Measurements from ENCODE around the gene LETMD1. TPM values are rescaled to one million over a fixed set of nuclear protein-coding genes. Genes with fewer than 3 reads are reported as not detected.
A peak's percentile ranks its signal among the peaks of the same experiment; 100 is the strongest.

LETMD1 gene
- polyA plus RNA-seq, 2 of the 4 experiments (the other 2 are of a cell fraction) = 29.6 to 72.9 TPM

- Histone ChIP-seq H3K9me3 (no peaks in the 10 kb centered on the region), H3K4me2 (no peak overlapping the region), H3K4me3 (no peak overlapping the region), H3K27ac (no peak overlapping the region), H3K4me1 (no peaks in the 10 kb centered on the region; the same call in 2 of the 3 replicates)
- no peak for ATAC-seq
- TF ChIP-seq SMC3 (IDR thresholded peaks at IDR 0.05) (no peak), GATA3 (IDR thresholded peaks at IDR 0.05; ENCODE audit: borderline replicate concordance) (no peak), POLR2A (IDR thresholded peaks at IDR 0.05; ENCODE audit: low read length) (no peak), KDM1A (IDR thresholded peaks at IDR 0.05; ENCODE audit: low read depth) (no peak), CBX2 (IDR thresholded peaks at IDR 0.05; ENCODE audit: borderline replicate concordance, low read depth) (no peak), MAFK (IDR thresholded peaks at IDR 0.05; ENCODE audit: partially characterized antibody) (no peak), PHF8 (IDR thresholded peaks at IDR 0.05; ENCODE audit: borderline replicate concordance, low read depth) (no peak), KDM5A (IDR thresholded peaks at IDR 0.05) (no peak), EHF (CRISPR knock-in tag; IDR thresholded peaks at IDR 0.05) (no peak), CHD4 (IDR thresholded peaks at IDR 0.05; ENCODE audit: borderline replicate concordance) (no peak)
- TF ChIP-seq, protein P1, sequence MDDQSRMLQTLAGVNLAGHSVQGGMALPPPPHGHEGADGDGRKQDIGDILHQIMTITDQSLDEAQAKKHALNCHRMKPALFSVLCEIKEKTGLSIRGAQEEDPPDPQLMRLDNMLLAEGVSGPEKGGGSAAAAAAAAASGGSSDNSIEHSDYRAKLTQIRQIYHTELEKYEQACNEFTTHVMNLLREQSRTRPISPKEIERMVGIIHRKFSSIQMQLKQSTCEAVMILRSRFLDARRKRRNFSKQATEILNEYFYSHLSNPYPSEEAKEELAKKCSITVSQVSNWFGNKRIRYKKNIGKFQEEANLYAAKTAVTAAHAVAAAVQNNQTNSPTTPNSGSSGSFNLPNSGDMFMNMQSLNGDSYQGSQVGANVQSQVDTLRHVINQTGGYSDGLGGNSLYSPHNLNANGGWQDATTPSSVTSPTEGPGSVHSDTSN (IDR thresholded peaks at IDR 0.05) = no peak
- ChIA-PET POLR2A (no interaction called here), CTCF (no interaction called here)
- no peak for FAIRE-seq
- DNase-seq (ENCODE audit: low read depth in 1 of 2, low spot score in 1 of 2) = no peak
- WGBS (ENCODE audit: missing lambda C conversion rate) = 97% methylated on average over 2 of the region's 2 CpGs
Observed at GRCh38 chr12:51055060-51055459, 6.9 kb downstream of the LETMD1 start.

DNA sequence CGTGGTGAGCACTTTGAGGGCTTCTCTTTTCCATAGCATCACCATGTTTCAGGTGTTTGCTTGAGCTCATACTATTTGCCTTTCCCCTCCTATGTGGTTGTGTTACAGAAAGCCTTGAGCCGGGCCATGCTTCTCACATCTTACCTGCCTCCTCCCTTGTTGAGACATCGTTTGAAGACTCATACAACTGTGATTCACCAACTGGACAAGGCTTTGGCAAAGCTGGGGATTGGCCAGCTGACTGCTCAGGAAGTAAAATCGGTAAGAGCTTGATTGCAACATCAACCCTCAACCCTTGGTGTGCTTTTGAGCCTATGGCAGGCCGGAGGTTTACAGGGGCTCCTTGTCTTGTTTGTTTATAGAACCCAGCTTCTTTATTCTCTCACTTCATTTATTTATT is 8.1 kb downstream of the LETMD1 start:
- Histone ChIP-seq H3K4me1 (no peaks in the 10 kb centered on the region), H3K4me3 (no peak overlapping the region), H3K9me3 (no peaks in the 10 kb centered on the region), H3K4me2 (no peak overlapping the region), H3K27ac (no peak overlapping the region)
- no peak for TF ChIP-seq KDM5A (IDR thresholded peaks at IDR 0.05)
- peak; percentile 37 to 40; a peak in 2 of 4 replicates for TF ChIP-seq CEBPB (IDR thresholded peaks at IDR 0.05)
- no peak for TF ChIP-seq GATA3 (IDR thresholded peaks at IDR 0.05; ENCODE audit: borderline replicate concordance)
- ATAC-seq (0 out of 6 replicates have a peak, but pooled peaks of 1 of the 2 experiments have one; percentile 39), DNase-seq (ENCODE audit: low read depth in 1 of 2, low spot score in 1 of 2) (peak in 1 of 2 experiments; percentile 21), FAIRE-seq (no peak)
- ChIA-PET CTCF (interaction anchor here (0.9 kb wide), 1 partner anchor 294 kb away, joined by 4 read pairs; no protein-coding TSS in a partner anchor), POLR2A (interaction anchor here (2.0 kb wide), 1 partner anchor 27 kb away, joined by 9 read pairs; the partner anchor contains the start of gene CSRNP2)
- WGBS (ENCODE audit: missing lambda C conversion rate) = 68% methylated on average over 5 of the region's 5 CpGs

DNA sequence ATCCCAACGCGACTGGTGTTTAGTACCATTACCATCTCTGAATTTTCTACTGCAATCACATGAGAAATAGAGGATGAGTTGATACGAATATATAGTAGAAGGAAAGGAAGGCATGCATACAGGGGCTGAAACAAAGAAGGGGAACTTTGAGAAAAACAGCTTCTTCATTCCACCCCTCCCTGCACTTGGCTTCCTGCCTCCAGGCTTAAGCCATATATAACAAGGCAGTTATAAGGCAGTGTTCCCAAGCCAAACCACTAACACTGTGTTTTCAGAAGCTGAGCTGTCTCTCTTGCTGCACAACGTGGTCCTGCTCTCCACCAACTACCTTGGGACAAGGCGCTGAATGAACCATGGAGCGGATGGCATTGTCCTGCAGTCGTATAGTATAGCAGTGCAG is 11.0 kb downstream of the LETMD1 start:
- Histone ChIP-seq H3K4me1 (peaks cover 3% of the 10 kb centered on the region; the same call in 1 of the 3 replicates), H3K27ac (no peak overlapping the region), H3K4me3 (no peak overlapping the region), H3K9me3 (no peaks in the 10 kb centered on the region), H3K4me2 (no peak overlapping the region)
- POLR2A ChIA-PET = no interaction called here
- CTCF ChIA-PET = interaction anchor here (0.8 to 0.9 kb wide), 2 partner anchors 12 to 282 kb away, joined by 3 read pairs; no protein-coding TSS in a partner anchor
- DNase-seq (ENCODE audit: low read depth in 1 of 2, low spot score in 1 of 2) = no peak
- ATAC-seq = no peak
- 94% methylated on average over 7 of the region's 7 CpGs for WGBS (ENCODE audit: missing lambda C conversion rate)
- FAIRE-seq = no peak
- TF ChIP-seq, protein P2, sequence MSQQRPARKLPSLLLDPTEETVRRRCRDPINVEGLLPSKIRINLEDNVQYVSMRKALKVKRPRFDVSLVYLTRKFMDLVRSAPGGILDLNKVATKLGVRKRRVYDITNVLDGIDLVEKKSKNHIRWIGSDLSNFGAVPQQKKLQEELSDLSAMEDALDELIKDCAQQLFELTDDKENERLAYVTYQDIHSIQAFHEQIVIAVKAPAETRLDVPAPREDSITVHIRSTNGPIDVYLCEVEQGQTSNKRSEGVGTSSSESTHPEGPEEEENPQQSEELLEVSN (IDR thresholded peaks at IDR 0.05; ENCODE audit: borderline replicate concordance, low read depth) = no peak
- TF ChIP-seq, protein P1 (IDR thresholded peaks at IDR 0.05) = no peak
- TF ChIP-seq EP300 (IDR thresholded peaks at IDR 0.05) (no peak), EHMT2 (IDR thresholded peaks at IDR 0.05; ENCODE audit: low read depth) (no peak), MYC (IDR thresholded peaks at IDR 0.05; ENCODE audit: borderline replicate concordance, low read length) (no peak), ZFP36 (IDR thresholded peaks at IDR 0.05; ENCODE audit: borderline replicate concordance, partially characterized antibody) (no peak), HOXB13 (CRISPR knock-in tag; IDR thresholded peaks at IDR 0.05; ENCODE audit: low read depth) (no peak), NFE2L2 (conservative IDR thresholded peaks at IDR 0.05; ENCODE audit: low read length) (no peak)
- TF ChIP-seq, protein P3, sequence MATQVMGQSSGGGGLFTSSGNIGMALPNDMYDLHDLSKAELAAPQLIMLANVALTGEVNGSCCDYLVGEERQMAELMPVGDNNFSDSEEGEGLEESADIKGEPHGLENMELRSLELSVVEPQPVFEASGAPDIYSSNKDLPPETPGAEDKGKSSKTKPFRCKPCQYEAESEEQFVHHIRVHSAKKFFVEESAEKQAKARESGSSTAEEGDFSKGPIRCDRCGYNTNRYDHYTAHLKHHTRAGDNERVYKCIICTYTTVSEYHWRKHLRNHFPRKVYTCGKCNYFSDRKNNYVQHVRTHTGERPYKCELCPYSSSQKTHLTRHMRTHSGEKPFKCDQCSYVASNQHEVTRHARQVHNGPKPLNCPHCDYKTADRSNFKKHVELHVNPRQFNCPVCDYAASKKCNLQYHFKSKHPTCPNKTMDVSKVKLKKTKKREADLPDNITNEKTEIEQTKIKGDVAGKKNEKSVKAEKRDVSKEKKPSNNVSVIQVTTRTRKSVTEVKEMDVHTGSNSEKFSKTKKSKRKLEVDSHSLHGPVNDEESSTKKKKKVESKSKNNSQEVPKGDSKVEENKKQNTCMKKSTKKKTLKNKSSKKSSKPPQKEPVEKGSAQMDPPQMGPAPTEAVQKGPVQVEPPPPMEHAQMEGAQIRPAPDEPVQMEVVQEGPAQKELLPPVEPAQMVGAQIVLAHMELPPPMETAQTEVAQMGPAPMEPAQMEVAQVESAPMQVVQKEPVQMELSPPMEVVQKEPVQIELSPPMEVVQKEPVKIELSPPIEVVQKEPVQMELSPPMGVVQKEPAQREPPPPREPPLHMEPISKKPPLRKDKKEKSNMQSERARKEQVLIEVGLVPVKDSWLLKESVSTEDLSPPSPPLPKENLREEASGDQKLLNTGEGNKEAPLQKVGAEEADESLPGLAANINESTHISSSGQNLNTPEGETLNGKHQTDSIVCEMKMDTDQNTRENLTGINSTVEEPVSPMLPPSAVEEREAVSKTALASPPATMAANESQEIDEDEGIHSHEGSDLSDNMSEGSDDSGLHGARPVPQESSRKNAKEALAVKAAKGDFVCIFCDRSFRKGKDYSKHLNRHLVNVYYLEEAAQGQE (IDR thresholded peaks at IDR 0.05) = no peak
